Colonic mucosa (tissue), 4 donors: ENCODE results near the gene SYT15. TPM values are rescaled to one million over a fixed set of nuclear protein-coding genes. Genes with fewer than 3 reads are reported as not detected.
"Not testable (repeated sequence)": the region's sequence is repeated elsewhere in the genome, so short reads cannot be mapped to it uniquely, and the experiment has no call there.

Experiments used
- DNase-seq: peaks from one replicate; pipeline ENCODE4 v3.0.0-alpha.2; 2020
- H3K27ac ChIP-seq: fragments of 200-600 bp; one replicate; pipeline ENCODE4 v1.8.0; 2021
- H3K27me3 ChIP-seq: fragments of 200-600 bp; one replicate; pipeline ENCODE4 v1.8.0; 2021
- H3K36me3 ChIP-seq: fragments of 200-600 bp; one replicate; pipeline ENCODE4 v1.8.0; 2021
- H3K4me1 ChIP-seq: fragments of 200-600 bp; one replicate; pipeline ENCODE4 v1.8.0; 2021; ENCODE audit warnings: mild to moderate bottlenecking
- H3K4me3 ChIP-seq: fragments of 200-600 bp; one replicate; pipeline ENCODE4 v1.8.0; 2021
- H3K9ac ChIP-seq, 2 donors: one replicate each; pipeline ENCODE4 v1.7.0; 2013; ENCODE audit warnings: control low read depth in 2 of 2, low read depth in 2 of 2, low read length in 2 of 2
- H3K9me3 ChIP-seq: fragments of 200-600 bp; one replicate; pipeline ENCODE4 v1.8.0; 2021
- intact Hi-C: fragments of 100-400 bp; cut with DNase I; formaldehyde crosslinking; loops from one replicate; pipeline ENCODE4 v1.14.1; 2022
- total RNA-seq, 2 donors: library from RNA; stranded (reverse); fragmentation: NEBNext Ultra II Directional in 1 of 2; extraction: Animal tissue kit (Norgen Biotek cat#: 25700) in 1 of 2; gene quantifications; one replicate each; pipeline ENCODE4 v1.2.1, GENCODE V29; 2021
- TF ChIP-seq, protein P1 (sequence below): fragments of 200-600 bp; IDR thresholded peaks from one replicate; pipeline ENCODE4 v1.8.0; 2022; ENCODE audit warnings: antibody characterized with exemption, mild to moderate bottlenecking
- donor health status: healthy.
- donor health status: DM: no; HTN: no; CAD: no.
- donor health status: DM: no; HTN: no; CAD: no.

SYT15 gene
- total RNA-seq: 1 to 10 TPM in 1 of 2 donors, under 1 TPM in 1; 0.62 to 1.2 TPM

DNA sequence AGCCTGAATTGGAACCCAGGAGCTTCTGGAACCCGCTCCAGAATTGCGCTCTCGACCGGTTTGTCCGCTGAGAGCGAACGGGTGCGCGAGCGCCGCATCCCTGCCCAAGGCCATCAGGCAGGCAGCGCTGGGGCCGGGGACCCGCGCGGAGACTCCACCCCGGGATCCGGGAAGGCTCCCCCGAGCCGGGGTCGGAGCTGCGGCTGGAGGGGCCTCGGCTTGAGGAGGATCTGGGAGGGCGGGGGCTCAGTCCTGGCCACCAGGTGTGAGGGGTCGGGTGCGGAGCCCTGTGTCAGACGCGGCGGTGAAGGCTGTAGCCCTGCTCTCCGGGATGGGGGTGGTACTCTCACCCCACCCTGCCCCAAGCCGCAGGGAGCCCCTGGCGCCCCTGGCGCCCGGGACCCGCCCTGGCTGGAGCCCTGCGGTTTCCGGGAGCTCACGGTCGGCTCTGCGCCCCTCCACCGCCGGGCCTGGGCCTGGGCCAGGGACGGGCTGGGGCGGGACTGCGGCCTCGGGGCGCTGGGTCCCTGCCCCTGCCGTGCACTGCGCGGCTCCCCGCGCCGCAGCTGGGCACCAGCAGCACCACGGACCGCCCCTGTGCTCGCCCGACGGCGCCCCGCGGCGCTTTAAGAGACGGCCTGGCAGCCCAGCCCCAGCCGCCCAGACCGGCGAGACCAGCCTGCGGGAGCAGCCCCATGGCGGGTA, at the start of gene SYT15:
Gene SYT15 (plus strand): TSS at position 655 of the 705 bp plus-strand sequence. CDS start 41 bp downstream, at position 696.
- H3K36me3 ChIP-seq, intact Hi-C loops, H3K9me3 ChIP-seq, DNase-seq, H3K27ac ChIP-seq, H3K4me3 ChIP-seq, H3K4me1 ChIP-seq, H3K27me3 ChIP-seq, H3K9ac ChIP-seq: not testable (repeated sequence)

DNA sequence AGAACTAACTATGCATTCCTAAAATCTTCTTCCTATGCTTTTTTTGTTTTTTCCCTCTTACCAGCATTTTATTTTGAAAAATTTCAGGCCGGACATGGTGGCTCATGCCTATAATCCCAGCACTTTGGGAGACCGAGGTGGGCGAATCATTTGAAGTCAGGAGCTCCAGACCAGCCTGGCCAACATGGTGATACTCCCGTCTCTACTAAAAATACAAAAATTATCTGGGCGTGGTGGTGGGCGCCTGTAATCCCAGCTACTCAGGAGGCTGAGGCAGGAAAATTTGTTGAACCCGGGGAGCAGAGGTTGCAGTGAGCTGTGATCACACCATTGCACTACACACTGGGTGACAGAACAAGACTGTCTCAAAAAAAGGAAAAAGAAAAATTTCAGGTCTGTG, 49.2 kb upstream of the SYT15 start:
- DNase-seq, H3K27ac ChIP-seq, H3K36me3 ChIP-seq, H3K9ac ChIP-seq, H3K9me3 ChIP-seq, H3K27me3 ChIP-seq, H3K4me1 ChIP-seq, H3K4me3 ChIP-seq: not testable (repeated sequence)
- intact Hi-C loops: loop anchor here (2.0 kb wide), 1 partner anchor 25 kb away; no protein-coding TSS in a partner anchor

DNA sequence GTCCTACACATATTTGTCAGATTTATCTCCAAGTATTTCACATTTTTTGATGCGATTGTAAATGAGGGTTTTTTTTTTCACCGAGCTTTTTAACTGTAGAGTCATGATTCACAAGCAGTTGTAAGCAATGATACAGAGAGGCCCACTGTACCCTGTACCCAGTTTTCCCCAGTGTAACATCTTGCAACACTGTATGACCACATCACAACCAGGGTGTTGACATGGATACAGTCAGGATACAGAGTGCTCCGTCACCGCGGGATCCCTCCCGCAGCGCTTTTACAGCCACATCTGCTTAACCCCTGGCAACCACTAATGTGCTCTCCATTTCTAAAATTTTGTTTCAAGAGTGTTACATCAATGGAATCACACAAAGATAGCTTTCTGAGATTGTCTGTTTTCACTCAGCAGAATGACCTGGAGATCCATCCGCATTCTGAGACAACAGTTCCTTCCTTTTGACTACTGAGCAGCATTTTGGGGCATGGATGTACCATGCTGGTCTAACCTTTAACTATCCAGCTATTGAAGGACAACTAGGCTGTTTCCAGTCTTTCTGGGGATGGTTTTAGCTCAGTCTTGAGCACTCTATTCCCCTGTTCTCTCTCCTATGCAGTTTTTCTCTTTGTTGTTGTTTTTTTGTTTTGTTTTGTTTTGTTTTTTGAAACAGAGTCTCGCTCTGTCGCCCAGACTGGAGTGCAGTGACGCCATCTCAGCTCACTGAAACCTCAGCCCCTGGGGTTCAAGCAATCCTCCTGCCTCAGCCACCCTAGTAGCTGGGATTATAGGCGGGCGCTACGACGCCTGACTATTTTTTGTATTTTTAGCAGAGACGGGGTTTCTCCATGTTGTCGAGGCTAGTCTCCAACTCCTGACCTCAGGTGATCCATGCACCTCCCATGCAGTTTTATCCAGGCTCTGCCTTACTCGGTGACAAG, 48.4 kb upstream of the SYT15 start:
- Histone ChIP-seq H3K9ac (no peak overlapping the region), H3K4me1 (no peaks in the 10 kb centered on the region), H3K4me3 (no peak overlapping the region), H3K9me3 (no peaks in the 10 kb centered on the region), H3K27ac (no peak overlapping the region), H3K27me3 (no peaks in the 10 kb centered on the region), H3K36me3 (no peaks in the 10 kb centered on the region)
- no peak for DNase-seq
- TF ChIP-seq, protein P1, sequence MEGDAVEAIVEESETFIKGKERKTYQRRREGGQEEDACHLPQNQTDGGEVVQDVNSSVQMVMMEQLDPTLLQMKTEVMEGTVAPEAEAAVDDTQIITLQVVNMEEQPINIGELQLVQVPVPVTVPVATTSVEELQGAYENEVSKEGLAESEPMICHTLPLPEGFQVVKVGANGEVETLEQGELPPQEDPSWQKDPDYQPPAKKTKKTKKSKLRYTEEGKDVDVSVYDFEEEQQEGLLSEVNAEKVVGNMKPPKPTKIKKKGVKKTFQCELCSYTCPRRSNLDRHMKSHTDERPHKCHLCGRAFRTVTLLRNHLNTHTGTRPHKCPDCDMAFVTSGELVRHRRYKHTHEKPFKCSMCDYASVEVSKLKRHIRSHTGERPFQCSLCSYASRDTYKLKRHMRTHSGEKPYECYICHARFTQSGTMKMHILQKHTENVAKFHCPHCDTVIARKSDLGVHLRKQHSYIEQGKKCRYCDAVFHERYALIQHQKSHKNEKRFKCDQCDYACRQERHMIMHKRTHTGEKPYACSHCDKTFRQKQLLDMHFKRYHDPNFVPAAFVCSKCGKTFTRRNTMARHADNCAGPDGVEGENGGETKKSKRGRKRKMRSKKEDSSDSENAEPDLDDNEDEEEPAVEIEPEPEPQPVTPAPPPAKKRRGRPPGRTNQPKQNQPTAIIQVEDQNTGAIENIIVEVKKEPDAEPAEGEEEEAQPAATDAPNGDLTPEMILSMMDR: no peak
- intact Hi-C loops: no loop called here

DNA sequence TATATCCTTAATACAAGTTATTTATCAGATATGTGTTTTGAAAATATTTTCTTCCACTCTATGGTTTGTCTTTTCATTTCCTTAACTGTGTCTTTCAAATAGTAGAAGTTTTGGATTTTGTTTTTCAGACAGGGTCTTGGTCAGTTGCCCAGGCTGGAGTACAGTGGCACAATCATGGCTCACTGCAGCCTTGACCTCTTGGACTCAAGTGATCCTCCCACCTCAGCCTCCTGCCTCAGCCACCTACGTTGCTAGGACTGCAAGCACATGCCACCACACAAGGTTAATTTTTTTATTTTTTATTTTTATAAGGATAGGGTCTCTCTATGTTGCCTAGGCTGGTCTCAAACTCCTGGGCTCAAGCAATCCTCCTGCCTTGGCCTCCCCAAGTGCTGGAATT, 46.7 kb upstream of the SYT15 start:
- H3K9me3 ChIP-seq, DNase-seq, H3K36me3 ChIP-seq, H3K9ac ChIP-seq, intact Hi-C loops, H3K4me3 ChIP-seq, H3K27me3 ChIP-seq, H3K4me1 ChIP-seq, H3K27ac ChIP-seq: not testable (repeated sequence)

DNA sequence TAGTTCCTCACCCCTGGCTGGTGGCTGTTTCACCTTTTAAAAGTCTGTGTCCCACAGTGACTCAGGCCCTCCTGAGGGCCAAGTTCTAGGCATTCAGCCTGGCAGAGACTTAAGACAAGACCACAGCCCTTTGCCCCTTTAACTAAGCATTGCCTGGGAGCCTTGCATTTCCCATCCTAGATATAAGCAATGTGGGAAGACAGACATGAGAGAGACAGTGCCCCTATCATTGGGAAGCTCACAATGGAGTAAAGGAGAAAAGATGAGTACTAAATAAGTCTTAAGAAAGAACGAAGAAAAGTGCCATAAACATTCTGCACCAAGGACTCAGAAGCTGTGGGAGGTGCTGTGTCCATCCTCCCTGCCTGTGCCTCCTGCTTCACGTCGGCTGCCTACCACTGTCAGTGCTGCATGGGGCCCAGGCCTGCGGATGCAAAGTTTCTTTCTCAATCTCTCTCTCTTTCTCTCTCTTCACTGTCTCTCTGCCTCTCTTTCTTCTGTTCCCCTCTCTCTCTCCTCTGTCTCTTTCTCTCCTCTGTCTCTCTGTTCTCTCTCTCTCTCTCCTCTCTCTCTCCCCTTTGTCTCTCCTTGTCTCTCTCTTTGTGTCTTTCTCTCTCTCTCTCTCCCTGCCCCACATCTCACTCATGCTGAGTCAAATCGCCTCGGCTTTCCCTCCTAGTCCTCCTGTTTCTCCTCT, 44.0 kb upstream of the SYT15 start:
- intact Hi-C loops: no loop called here
- Histone ChIP-seq H3K36me3 (no peaks in the 10 kb centered on the region), H3K27ac (no peak overlapping the region), H3K4me3 (no peak overlapping the region), H3K9me3 (no peaks in the 10 kb centered on the region), H3K4me1 (peaks cover 7% of the 10 kb centered on the region), H3K27me3 (no peaks in the 10 kb centered on the region), H3K9ac (no peak overlapping the region)
- no peak for DNase-seq
- TF ChIP-seq, protein P1: no peak

GRCh38 chr10:46536171-46536570, 42.8 kb upstream of the SYT15 start:
- no peak overlapping the region for H3K4me3 ChIP-seq
- no peaks in the 10 kb centered on the region for H3K27me3 ChIP-seq
- no peaks in the 10 kb centered on the region for H3K36me3 ChIP-seq
- TF ChIP-seq, protein P1: no peak
- no peak for DNase-seq
- H3K9ac ChIP-seq: no peak overlapping the region
- no peak overlapping the region for H3K27ac ChIP-seq
- intact Hi-C loops: no loop called here
- peaks cover 17% of the 10 kb centered on the region for H3K4me1 ChIP-seq
- no peaks in the 10 kb centered on the region for H3K9me3 ChIP-seq
